Upper lobe of right lung (tissue), 1 donor: ENCODE data around the gene PTPN22. TPM values are rescaled to one million over a fixed set of nuclear protein-coding genes. Genes with fewer than 3 reads are reported as not detected.
A peak's percentile ranks its signal among the peaks of the same experiment; 100 is the strongest.

Experiments
- ATAC-seq: fragments of 200-7000 bp; cut with Tn5 transposase; one replicate; pipeline ENCODE4 v1.9.1; 2020; ENCODE audit warnings: mild to moderate bottlenecking, moderate library complexity
- DNase-seq: peaks from one replicate; pipeline ENCODE4 v3.0.0-alpha.2; 2020
- H3K27ac ChIP-seq: fragments of 200-600 bp; one replicate; pipeline ENCODE4 v1.8.0; 2022
- H3K27me3 ChIP-seq: fragments of 200-600 bp; one replicate; pipeline ENCODE4 v1.8.0; 2022; ENCODE audit warnings: mild to moderate bottlenecking
- H3K36me3 ChIP-seq: fragments of 200-600 bp; one replicate; pipeline ENCODE4 v1.8.0; 2022
- H3K4me1 ChIP-seq: fragments of 200-600 bp; one replicate; pipeline ENCODE4 v1.8.0; 2022
- H3K4me3 ChIP-seq: fragments of 200-600 bp; one replicate; pipeline ENCODE4 v1.8.0; 2022; ENCODE audit warnings: mild to moderate bottlenecking
- H3K9me3 ChIP-seq: fragments of 200-600 bp; one replicate; pipeline ENCODE4 v1.8.0; 2022
- intact Hi-C: fragments of 100-400 bp; cut with DNase I; formaldehyde crosslinking; loops from one replicate; pipeline ENCODE4 v1.11.0; 2022
- total RNA-seq: library from RNA; stranded (reverse); fragmentation: NEBNext Ultra II Directional; extraction: Animal tissue kit (Norgen Biotek cat#: 25700); gene quantifications from one replicate; pipeline ENCODE4 v1.2.1, GENCODE V29; 2021
- TF ChIP-seq, protein P1 (sequence below): fragments of 200-600 bp; IDR thresholded peaks from one replicate; pipeline ENCODE4 v1.8.0; 2022; ENCODE audit warnings: antibody characterized with exemption
- donor health status: DM: no; HTN: yes; CAD: no; lungs with severe emphysema.

The PTPN22 gene
- total RNA-seq, 1 donor from 2014 or later = 12.2 TPM

DNA sequence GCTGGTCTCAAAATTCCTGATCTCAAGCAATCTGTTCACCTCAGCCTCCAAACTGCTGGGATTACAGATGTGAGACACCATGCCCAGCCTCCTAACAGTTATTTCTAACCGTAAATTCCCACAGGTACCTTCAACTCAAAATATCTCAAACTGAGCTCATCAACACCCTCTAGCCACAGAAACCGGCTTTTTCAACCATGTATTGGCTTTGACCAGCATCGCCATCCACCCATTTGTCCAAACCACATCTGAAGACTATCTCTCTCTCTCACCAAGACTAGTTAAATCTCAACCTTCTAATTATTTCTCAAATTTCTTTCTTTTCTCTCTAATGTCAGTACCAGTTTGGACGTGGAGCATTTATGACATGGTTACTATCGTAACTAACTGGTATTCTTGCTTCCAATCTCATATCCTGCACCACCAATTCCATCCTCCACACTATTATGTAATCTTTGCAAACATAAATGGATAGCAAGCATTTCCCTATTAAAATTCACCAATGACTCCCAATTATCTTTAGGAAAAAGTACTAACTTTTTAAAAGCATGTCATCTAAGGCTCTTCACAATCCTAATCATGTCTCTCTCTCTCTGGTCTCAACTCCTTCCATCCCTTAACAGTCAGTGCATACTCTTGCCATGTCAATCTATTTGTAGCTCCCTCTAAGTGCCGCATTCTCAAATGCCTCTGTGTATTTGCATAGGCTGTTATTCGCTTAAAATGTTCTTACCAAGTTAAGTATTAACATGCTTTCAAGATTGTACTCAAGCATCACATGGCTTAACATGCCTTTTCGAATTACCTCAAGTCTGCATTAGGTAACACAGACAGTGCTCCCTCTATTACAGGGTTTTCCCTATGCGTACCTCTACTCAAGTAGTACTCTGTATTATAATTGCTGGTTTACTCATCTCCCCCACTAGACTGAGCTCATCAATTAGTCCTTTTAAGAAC is 77.4 kb downstream of the PTPN22 start:
- H3K9me3 ChIP-seq = no peaks in the 10 kb centered on the region
- no peak for DNase-seq
- ATAC-seq = peak; percentile 96
- H3K4me3 ChIP-seq = no peak overlapping the region
- H3K27ac ChIP-seq = peak overlapping the region; percentile 53
- no peaks in the 10 kb centered on the region for H3K27me3 ChIP-seq
- peaks cover 28% of the 10 kb centered on the region for H3K36me3 ChIP-seq
- peaks cover 13% of the 10 kb centered on the region for H3K4me1 ChIP-seq
- TF ChIP-seq, protein P1, sequence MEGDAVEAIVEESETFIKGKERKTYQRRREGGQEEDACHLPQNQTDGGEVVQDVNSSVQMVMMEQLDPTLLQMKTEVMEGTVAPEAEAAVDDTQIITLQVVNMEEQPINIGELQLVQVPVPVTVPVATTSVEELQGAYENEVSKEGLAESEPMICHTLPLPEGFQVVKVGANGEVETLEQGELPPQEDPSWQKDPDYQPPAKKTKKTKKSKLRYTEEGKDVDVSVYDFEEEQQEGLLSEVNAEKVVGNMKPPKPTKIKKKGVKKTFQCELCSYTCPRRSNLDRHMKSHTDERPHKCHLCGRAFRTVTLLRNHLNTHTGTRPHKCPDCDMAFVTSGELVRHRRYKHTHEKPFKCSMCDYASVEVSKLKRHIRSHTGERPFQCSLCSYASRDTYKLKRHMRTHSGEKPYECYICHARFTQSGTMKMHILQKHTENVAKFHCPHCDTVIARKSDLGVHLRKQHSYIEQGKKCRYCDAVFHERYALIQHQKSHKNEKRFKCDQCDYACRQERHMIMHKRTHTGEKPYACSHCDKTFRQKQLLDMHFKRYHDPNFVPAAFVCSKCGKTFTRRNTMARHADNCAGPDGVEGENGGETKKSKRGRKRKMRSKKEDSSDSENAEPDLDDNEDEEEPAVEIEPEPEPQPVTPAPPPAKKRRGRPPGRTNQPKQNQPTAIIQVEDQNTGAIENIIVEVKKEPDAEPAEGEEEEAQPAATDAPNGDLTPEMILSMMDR = no peak
- intact Hi-C loops = no loop called here

DNA sequence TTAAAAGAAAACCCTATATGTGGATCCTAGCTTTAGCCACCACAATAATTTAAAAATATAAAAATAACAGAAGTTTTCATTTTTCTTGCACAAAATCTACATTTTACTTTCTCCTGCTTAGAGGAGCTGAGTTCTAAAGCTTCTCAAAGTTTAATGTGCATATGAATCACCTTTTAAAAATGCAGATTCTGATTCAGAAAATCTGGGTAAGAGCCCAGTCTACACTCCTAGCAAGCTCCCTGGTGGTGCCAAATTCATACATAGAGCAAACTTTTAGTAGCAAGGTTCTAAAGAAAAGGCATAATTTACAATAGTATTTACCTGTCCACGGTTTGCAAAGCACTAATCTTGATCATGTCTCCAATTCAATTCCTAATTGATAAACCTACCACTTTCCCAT is 78.5 kb downstream of the PTPN22 start:
- no peak for ATAC-seq
- TF ChIP-seq, protein P1 = no peak
- peaks cover 28% of the 10 kb centered on the region for H3K36me3 ChIP-seq

DNA sequence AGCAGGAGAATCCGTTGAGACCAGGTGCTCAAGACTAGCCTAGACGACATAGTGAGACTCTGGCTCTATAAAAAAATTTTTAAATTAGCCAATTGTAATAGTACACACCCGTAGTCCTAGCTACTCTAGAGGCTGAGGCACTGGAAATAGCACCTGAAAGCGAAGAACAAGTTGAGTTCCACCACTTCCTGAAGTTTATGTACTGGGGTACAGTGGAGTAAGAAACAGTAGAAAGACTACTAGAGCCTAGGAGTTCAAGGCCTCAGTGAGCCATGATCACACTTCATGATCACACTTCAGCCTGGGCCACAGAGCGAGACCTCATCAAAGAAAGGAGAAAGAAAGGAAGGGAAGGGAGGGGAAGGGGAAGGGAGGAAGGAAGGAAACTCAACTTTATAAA is 79.0 kb downstream of the PTPN22 start:
- TF ChIP-seq, protein P1 = no peak
- DNase-seq (no peak), ATAC-seq (no peak)
- Histone ChIP-seq H3K9me3 (no peaks in the 10 kb centered on the region), H3K36me3 (peaks cover 25% of the 10 kb centered on the region), H3K4me3 (no peak overlapping the region), H3K27me3 (no peaks in the 10 kb centered on the region), H3K4me1 (peaks cover 13% of the 10 kb centered on the region), H3K27ac (no peak overlapping the region)
- intact Hi-C loops = no loop called here

More for the DNA sequence above, 78.5 kb downstream of the PTPN22 start:
- Histone ChIP-seq H3K27me3 (no peaks in the 10 kb centered on the region), H3K27ac (no peak overlapping the region), H3K4me3 (no peak overlapping the region), H3K9me3 (no peaks in the 10 kb centered on the region), H3K4me1 (peaks cover 13% of the 10 kb centered on the region)
- intact Hi-C loops = no loop called here
- no peak for DNase-seq

- Histone ChIP-seq H3K4me1 (peaks cover 25% of the 10 kb centered on the region), H3K36me3 (peaks cover 4% of the 10 kb centered on the region), H3K27me3 (no peaks in the 10 kb centered on the region), H3K4me3 (no peak overlapping the region), H3K27ac (no peak overlapping the region), H3K9me3 (no peaks in the 10 kb centered on the region)
- DNase-seq = no peak
- intact Hi-C loops = no loop called here
- TF ChIP-seq, protein P1 = no peak
- ATAC-seq = no peak
These were observed 82.7 kb downstream of the PTPN22 start for GRCh38 chr1:113788802-113789201.

- no peak for DNase-seq
- TF ChIP-seq, protein P1 = no peak
- ATAC-seq = no peak
- Histone ChIP-seq H3K4me1 (peaks cover 26% of the 10 kb centered on the region), H3K36me3 (peaks cover 4% of the 10 kb centered on the region), H3K4me3 (no peak overlapping the region), H3K27me3 (no peaks in the 10 kb centered on the region), H3K9me3 (no peaks in the 10 kb centered on the region), H3K27ac (no peak overlapping the region)
- intact Hi-C loops = no loop called here
These were observed 83.8 kb downstream of the PTPN22 start for GRCh38 chr1:113787663-113788062.
